ENCODE results near the gene RGS1. TPM values are rescaled to one million over a fixed set of nuclear protein-coding genes. Genes with fewer than 3 reads are reported as not detected.

Gene RGS1
- total RNA-seq, 2 donors from 2014 or later: 9.0 to 12.0 TPM

DNA sequence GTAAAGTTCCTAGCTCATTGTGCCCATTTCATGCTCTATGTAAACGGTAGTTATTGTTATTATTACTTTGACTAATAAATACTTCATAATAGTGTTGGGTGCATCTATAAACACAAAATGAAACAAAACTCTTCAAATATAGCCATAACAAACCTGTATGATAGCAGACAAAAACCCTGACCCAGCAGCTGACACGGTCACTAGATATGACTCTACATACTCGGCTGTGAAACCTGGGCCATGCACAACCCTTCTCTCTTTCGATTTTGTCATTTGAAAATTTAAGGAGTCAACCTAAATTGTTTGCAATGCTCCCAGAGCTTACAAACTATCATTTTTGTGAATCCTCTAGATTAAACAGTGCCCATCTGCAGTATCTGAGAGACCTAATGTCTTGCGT lies 52.3 kb downstream of the RGS1 start:
- ATAC-seq: no peak
- no peak for DNase-seq (ENCODE audit: low spot score in 2 of 2)
- Mint-ChIP-seq H3K9me3 (no peaks in the 10 kb centered on the region), H3K27ac (no peak overlapping the region), H3K36me3 (no peaks in the 10 kb centered on the region)

DNA sequence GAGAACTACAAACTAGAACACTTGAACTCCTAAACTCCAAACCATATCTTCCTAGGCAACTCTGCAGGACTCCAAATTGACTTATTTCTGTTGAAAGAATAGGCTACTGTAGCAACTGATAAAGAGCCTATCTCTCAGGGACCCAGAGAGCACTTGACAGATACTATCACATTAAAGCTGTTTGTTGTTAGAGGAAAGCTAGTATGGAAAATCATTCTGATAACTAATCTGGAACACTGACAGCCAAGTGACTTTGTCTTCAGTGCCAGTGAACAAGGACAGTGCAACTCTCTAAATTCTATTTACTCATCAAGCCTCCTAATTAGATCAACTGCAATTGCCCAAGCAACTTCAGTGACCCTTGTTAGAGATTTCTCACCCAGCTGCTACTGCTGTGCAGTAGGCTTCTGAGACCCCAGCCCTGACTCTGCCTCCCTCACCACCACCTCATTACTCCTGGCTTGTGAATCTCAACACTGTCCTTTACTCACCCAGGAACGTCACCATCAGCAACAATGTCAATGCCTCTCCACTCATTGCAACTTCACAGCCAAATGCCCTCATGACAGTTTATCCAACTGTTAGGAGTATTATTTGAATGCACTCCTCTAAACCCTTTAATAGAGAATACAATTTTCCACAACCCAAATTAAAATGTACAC lies 53.0 kb downstream of the RGS1 start:
- Mint-ChIP-seq H3K27ac (no peak overlapping the region), H3K36me3 (no peaks in the 10 kb centered on the region), H3K9me3 (no peaks in the 10 kb centered on the region)
- no peak for DNase-seq (ENCODE audit: low spot score in 2 of 2)
- no peak for ATAC-seq

DNA sequence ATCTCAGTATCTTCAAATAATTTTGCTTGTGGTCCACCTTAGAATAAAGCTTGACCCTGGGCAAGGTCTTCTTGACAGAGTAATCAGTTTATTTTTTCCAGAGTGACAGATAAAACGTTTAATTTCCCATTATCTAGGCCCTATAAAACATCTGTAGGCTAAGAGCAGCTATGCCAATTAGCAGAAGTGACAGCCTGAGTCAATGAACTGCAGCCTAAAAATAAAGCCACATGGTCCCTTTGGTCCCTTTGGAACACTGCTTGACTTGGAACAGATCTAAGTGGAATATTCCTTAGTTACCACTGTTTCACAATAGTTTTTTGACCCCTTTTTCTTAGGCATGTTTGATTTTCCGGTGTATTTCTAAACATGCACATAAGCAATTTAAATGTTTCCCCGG lies 54.0 kb downstream of the RGS1 start:
- H3K27ac Mint-ChIP-seq: no peak overlapping the region
- ATAC-seq (no peak), DNase-seq (ENCODE audit: low spot score in 2 of 2) (no peak)
- no peaks in the 10 kb centered on the region for H3K36me3 Mint-ChIP-seq
- H3K9me3 Mint-ChIP-seq: no peaks in the 10 kb centered on the region

Other genes with a start within 250 kb of the RGS1 start
- gene RGS13, start 60.4 kb downstream of the RGS1 start, total RNA-seq: not detected
- gene RGS2, start 233.3 kb downstream of the RGS1 start, total RNA-seq: 10 to 100 TPM in 1 of 2 donors, 1 to 10 TPM in 1; 4.7 to 12.2 TPM

All from activated naive CD4-positive, alpha-beta T cell treated with anti-CD3 and anti-CD28 coated beads, Interleukin-2, amount 50 U/mL, for 72 hours (primary cell).